Keratinocyte (primary cell): ENCODE measurements around the gene CACNA2D1.

Experiments used
- EZH2 ChIP-seq: IDR thresholded peaks from one replicate; pipeline ENCODE4 v1.6.1; 2012; ENCODE audit warnings: inconsistent platforms, mild to moderate bottlenecking, low read length, moderate library complexity
- TF ChIP-seq, protein P1 (sequence below), 3 experiments: IDR thresholded peaks in 1 of 3; conservative IDR thresholded peaks in 1 of 3; optimal IDR thresholded peaks in 1 of 3; 2 replicates in 2 of 3; 3 replicates in 1 of 3; pipeline versions ENCODE3 to v1.5.1; 2011; ENCODE audit warnings: low read length in 3 of 3, mild to moderate bottlenecking in 3 of 3, moderate library complexity in 2 of 3, control low read depth in 1 of 3, inconsistent platforms in 1 of 3; ENCODE audit not compliant: insufficient read depth in 2 of 3; ENCODE audit errors: extremely low read depth in 1 of 3

GRCh38 chr7:82234457-82235049, 209.0 kb downstream of the CACNA2D1 start:
- TF ChIP-seq, protein P1, sequence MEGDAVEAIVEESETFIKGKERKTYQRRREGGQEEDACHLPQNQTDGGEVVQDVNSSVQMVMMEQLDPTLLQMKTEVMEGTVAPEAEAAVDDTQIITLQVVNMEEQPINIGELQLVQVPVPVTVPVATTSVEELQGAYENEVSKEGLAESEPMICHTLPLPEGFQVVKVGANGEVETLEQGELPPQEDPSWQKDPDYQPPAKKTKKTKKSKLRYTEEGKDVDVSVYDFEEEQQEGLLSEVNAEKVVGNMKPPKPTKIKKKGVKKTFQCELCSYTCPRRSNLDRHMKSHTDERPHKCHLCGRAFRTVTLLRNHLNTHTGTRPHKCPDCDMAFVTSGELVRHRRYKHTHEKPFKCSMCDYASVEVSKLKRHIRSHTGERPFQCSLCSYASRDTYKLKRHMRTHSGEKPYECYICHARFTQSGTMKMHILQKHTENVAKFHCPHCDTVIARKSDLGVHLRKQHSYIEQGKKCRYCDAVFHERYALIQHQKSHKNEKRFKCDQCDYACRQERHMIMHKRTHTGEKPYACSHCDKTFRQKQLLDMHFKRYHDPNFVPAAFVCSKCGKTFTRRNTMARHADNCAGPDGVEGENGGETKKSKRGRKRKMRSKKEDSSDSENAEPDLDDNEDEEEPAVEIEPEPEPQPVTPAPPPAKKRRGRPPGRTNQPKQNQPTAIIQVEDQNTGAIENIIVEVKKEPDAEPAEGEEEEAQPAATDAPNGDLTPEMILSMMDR (optimal IDR thresholded peaks at IDR 0.05 in 1 of 3, IDR thresholded peaks at IDR 0.05 in 1 of 3, conservative IDR thresholded peaks at IDR 0.05 in 1 of 3; ENCODE audit: extremely low read depth in 1 of 3, insufficient read depth in 2 of 3, low read length in 3 of 3), result peak in 2 of 3 experiments; percentile 23 to 39
- no peak for TF ChIP-seq EZH2
